HG03442 (cell line): ENCODE measurements around the gene METTL8.

Experiments used
- ATAC-seq: cut with Tn5 transposase; IDR thresholded peaks from one replicate; pipeline ENCODE4 v1.9.1; 2021; ENCODE audit warnings: mild to moderate bottlenecking, moderate library complexity; ENCODE audit not compliant: unreplicated experiment

The METTL8 gene

DNA sequence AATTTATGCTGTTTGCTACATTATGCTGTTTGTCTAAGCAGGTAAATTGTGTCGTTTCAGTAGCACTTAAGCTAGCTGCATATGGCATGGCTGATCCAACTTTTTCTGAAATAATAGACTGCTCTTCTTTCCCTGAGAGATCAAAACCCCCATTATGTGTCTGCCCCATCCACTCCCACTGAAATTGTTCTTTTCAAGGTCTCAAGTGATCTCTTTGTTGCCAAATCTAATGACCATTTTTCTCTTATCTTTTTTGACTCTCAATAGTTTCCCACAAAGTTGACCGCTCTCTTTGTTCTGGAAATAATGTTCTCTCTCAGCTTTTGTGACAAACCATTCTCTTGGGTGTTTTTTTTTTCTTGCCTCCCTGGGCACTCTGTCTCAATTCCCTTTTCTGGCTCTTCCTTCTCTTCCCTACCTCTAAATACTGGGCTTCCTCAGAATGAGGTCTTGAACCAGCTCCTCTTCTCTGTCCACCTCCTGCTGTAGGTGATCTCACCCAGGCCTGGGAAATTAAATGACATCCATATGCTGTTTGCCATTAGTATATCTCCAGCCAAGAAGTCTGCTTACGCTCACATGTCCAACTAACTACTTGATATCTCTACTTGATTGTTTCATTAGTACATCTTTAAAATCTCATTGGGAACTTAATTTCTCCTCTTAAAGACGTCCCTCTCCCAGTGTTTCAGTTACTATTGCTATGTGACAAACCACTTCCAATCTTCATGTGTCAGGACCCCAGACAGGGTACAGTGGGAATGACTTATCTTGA, 165.7 kb downstream of the METTL8 start:
- no peak for ATAC-seq
